Heart left ventricle (tissue), 16 donors: ENCODE data around the gene IL6ST. TPM values are rescaled to one million over a fixed set of nuclear protein-coding genes. Genes with fewer than 3 reads are reported as not detected.

ENCODE experiments used
- ATAC-seq, 4 donors: fragments of 200-7000 bp; cut with Tn5 transposase; one replicate each; pipeline ENCODE4 v1.9.1; 2020 to 2022; ENCODE audit warnings: moderate library complexity in 4 of 4, mild to moderate bottlenecking in 3 of 4, moderate number of reproducible peaks in 1 of 4
- DNase-seq, 5 donors: peaks; one replicate each; pipeline ENCODE4 v3.0.0-alpha.2; 2020
- H3K27ac ChIP-seq, 12 donors: fragments of 200-600 bp; sonication (generic) in 4 of 12; one replicate each; pipeline versions ENCODE4 v1.5.0 to v1.8.0; 2016 to 2022; ENCODE audit warnings: mild to moderate bottlenecking in 2 of 12
- H3K27me3 ChIP-seq, 9 donors: fragments of 200-600 bp; sonication (generic) in 2 of 9; one replicate each; pipeline versions ENCODE4 v1.5.1 to v1.8.0; 2016 to 2022; ENCODE audit warnings: mild to moderate bottlenecking in 3 of 9
- H3K36me3 ChIP-seq, 9 donors: fragments of 200-600 bp; sonication (generic) in 2 of 9; one replicate each; pipeline versions ENCODE4 v1.5.0 to v1.8.0; 2018 to 2022; ENCODE audit warnings: mild to moderate bottlenecking in 2 of 9
- H3K4me1 ChIP-seq, 12 donors: fragments of 200-600 bp; sonication (generic) in 4 of 12; one replicate each; pipeline versions ENCODE4 v1.5.0 to v1.8.0; 2016 to 2022; ENCODE audit warnings: mild to moderate bottlenecking in 3 of 12
- H3K4me3 ChIP-seq, 12 donors: fragments of 200-600 bp; sonication (generic) in 4 of 12; one replicate each; pipeline versions ENCODE4 v1.5.0 to v1.8.0; 2017 to 2022; ENCODE audit warnings: mild to moderate bottlenecking in 9 of 12, moderate library complexity in 4 of 12
- H3K9me3 ChIP-seq, 12 donors: fragments of 200-600 bp; sonication (generic) in 4 of 12; one replicate each; pipeline versions ENCODE4 v1.5.0 to v1.8.0; 2016 to 2022; ENCODE audit warnings: mild to moderate bottlenecking in 1 of 12
- POLR2A ChIP-seq, 2 donors: fragments of 450-650 bp; IDR thresholded peaks; one replicate each; pipeline ENCODE4 v1.6.1; 2017; ENCODE audit warnings: antibody characterized with exemption in 2 of 2, mild to moderate bottlenecking in 2 of 2, moderate library complexity in 2 of 2
- WGBS, 4 donors: extraction: QIAGEN DNeasy Blood & Tissue Kit in 2 of 4; methylation state at CpG; one replicate each; pipeline versions ENCODE4 v1.1.5 to v1.1.7; 2013 to 2018; 5-methylcytosine and 5-hydroxymethylcytosine counted together
- intact Hi-C, 10 donors: fragments of 100-400 bp; cut with DNase I; formaldehyde crosslinking; loops; one replicate each; pipeline versions ENCODE4 v1.11.1 to v1.14.2; 2022
- polyA plus RNA-seq, 2 donors: library from polyadenylated mRNA; stranded (reverse); fragments of 200-250 nt; gene quantifications; one replicate each; pipeline ENCODE4 v1.2.3, GENCODE V29; 2013
- total RNA-seq, 9 donors: library from RNA; depleted of rRNA in 2 of 9; stranded (reverse); fragments of >200 nt in 2 of 9; fragmentation: NEBNext Ultra II Directional in 3 of 9; extraction: Animal tissue kit (Norgen Biotek cat#: 25700) in 3 of 9; gene quantifications; one replicate each; pipeline versions ENCODE4 v1.1.0 to v1.2.4, GENCODE V29; 2016 to 2023
- TF ChIP-seq, protein P1 (sequence below), 12 donors: fragments of 200-600 bp; sonication (generic) in 4 of 12; IDR thresholded peaks; one replicate each; pipeline versions ENCODE4 v1.5.0 to v1.8.0; 2018 to 2022; ENCODE audit warnings: antibody characterized with exemption in 12 of 12, mild to moderate bottlenecking in 5 of 12
- donor health status: ischemic (EF 13 %, LVEDD 7.1; RV severe dilation, severe dysfunction).
- donor health status: healthy with polysubstance abuse.
- donor health status: DM: no; HTN: yes; CAD: no.
- donor health status: DM: no; HTN: no; CAD: no.
- donor health status: ischemic (EF 25% LVEDD 6.9; RV normal size, moderate dysfunction).
- donor health status: ischemic (EF 25% LVEDD 5.7; RV mildly dilated, moderate dysfunction).
- donor health status: healthy.
- donor health status: DM: yes; HTN: yes; CAD: no.
- donor health status: ischemic (EF 35%, LVEDD 5.7; RV mildly dilated, moderate dysfunction).
- donor health status: nonischemic (EF 11% LVEDD 7.7; RV severe dilation, severe dysfunction).
- donor health status: DM: yes; HTN: yes; CAD: no.
- donor health status: PGD.
- donor health status: ischemic (EF 29% LVEDD 5.4; RV normal size, mild dysfunction).
- donor health status: nonischemic (EF 23%, LVEDD 6.1; RV moderate dilation, normal function).

The IL6ST gene
- total and polyA plus RNA-seq, 11 donors, result 24.6 to 239 (median 152) TPM

DNA sequence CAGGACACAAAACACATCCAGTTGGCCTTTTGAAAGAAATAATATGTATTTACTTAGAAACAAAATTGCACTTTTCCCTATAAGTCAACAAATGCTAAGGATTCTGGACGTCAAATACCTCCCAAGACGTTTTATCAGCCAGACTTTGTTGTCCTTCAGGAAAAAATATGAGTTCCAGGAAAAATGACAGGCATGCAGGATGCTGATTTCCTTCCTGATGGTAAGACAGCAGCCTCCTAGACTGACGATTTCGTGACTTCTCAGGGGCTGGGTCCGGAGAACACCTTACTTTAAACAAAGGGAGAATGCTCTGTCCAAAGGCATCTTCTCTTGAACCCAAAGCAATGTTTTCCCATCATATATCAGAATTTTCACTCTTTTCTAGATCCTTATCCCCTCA lies 69.1 kb downstream of the IL6ST start:
- peaks cover 0 to 15% (median 0%) of the 10 kb centered on the region in 12 donors for H3K4me1 ChIP-seq
- H3K36me3 ChIP-seq, result no peaks in the 10 kb centered on the region
- TF ChIP-seq, protein P1, sequence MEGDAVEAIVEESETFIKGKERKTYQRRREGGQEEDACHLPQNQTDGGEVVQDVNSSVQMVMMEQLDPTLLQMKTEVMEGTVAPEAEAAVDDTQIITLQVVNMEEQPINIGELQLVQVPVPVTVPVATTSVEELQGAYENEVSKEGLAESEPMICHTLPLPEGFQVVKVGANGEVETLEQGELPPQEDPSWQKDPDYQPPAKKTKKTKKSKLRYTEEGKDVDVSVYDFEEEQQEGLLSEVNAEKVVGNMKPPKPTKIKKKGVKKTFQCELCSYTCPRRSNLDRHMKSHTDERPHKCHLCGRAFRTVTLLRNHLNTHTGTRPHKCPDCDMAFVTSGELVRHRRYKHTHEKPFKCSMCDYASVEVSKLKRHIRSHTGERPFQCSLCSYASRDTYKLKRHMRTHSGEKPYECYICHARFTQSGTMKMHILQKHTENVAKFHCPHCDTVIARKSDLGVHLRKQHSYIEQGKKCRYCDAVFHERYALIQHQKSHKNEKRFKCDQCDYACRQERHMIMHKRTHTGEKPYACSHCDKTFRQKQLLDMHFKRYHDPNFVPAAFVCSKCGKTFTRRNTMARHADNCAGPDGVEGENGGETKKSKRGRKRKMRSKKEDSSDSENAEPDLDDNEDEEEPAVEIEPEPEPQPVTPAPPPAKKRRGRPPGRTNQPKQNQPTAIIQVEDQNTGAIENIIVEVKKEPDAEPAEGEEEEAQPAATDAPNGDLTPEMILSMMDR (IDR thresholded peaks at IDR 0.05), result no peak
- no peak for TF ChIP-seq POLR2A (IDR thresholded peaks at IDR 0.05)
- DNase-seq (no peak), ATAC-seq (no peak)
- 58 to 68% (median 61%) methylated on average over 5 of the region's 5 CpGs for WGBS, 4 donors
- H3K27ac ChIP-seq, result no peak overlapping the region
- intact Hi-C loops, result no loop called here
- no peaks in the 10 kb centered on the region for H3K27me3 ChIP-seq
- H3K9me3 ChIP-seq, result no peaks in the 10 kb centered on the region
- H3K4me3 ChIP-seq, result no peak overlapping the region

DNA sequence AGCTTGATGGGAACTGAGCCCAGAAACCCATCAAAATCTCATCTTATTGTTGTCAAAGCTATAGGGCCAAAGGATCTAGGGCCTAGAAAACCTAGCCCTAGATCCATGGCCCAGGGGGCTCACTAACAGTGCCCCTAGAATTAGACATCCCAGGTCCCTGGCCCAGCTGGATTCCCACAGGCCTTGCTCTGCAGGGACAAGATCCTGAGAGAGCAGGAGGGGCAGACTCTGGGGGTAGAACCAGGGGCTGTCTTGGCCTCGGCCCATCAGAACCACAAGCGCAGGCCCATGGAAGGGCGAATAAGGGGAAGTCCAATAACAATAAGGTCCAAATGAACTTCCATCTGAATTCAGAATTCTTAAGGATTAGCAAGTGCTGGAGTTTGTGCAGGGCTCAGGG lies 69.6 kb downstream of the IL6ST start:
- TF ChIP-seq, protein P1 (IDR thresholded peaks at IDR 0.05), result no peak
- TF ChIP-seq POLR2A (IDR thresholded peaks at IDR 0.05), result no peak
- no peaks in the 10 kb centered on the region for H3K36me3 ChIP-seq
- WGBS, 4 donors, result 88 to 97% (median 95%) methylated on average over 3 of the region's 3 CpGs
- intact Hi-C loops, result no loop called here
- no peaks in the 10 kb centered on the region for H3K27me3 ChIP-seq
- H3K9me3 ChIP-seq, result no peaks in the 10 kb centered on the region
- no peak overlapping the region for H3K27ac ChIP-seq
- DNase-seq (no peak), ATAC-seq (no peak)
- H3K4me1 ChIP-seq, result peaks cover 0 to 15% (median 0%) of the 10 kb centered on the region in 12 donors
- no peak overlapping the region for H3K4me3 ChIP-seq

DNA sequence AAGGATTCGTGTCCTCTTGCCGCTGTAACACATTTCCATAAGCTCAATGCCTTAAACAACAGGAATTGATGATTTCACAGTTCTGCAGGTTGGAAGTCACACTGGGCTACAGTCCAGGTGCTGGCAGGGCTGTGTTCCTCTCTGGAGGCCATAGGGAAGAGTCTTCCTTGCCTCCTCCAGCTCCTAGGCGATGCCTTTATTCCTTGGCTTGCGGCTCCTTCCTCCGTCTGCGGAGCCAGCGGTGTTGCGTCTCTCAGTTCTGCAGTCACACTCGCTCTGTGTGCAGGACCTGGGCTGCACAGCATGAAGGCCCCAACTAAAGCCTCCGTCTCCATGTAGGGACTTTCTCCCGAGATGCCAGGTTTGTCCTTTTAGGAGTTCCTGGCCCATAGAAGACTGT lies 70.0 kb downstream of the IL6ST start:
- Histone ChIP-seq H3K4me3 (no peak overlapping the region), H3K36me3 (no peaks in the 10 kb centered on the region), H3K27ac (no peak overlapping the region), H3K27me3 (no peaks in the 10 kb centered on the region), H3K9me3 (no peaks in the 10 kb centered on the region), H3K4me1 (peaks cover 0 to 15% (median 0%) of the 10 kb centered on the region in 12 donors)
- no peak for TF ChIP-seq POLR2A (IDR thresholded peaks at IDR 0.05)
- TF ChIP-seq, protein P1 (IDR thresholded peaks at IDR 0.05), result no peak
- WGBS, 4 donors, result 88 to 99% (median 94%) methylated on average over 11 of the region's 11 CpGs
- intact Hi-C loops, result no loop called here
- ATAC-seq (no peak), DNase-seq (no peak)

DNA sequence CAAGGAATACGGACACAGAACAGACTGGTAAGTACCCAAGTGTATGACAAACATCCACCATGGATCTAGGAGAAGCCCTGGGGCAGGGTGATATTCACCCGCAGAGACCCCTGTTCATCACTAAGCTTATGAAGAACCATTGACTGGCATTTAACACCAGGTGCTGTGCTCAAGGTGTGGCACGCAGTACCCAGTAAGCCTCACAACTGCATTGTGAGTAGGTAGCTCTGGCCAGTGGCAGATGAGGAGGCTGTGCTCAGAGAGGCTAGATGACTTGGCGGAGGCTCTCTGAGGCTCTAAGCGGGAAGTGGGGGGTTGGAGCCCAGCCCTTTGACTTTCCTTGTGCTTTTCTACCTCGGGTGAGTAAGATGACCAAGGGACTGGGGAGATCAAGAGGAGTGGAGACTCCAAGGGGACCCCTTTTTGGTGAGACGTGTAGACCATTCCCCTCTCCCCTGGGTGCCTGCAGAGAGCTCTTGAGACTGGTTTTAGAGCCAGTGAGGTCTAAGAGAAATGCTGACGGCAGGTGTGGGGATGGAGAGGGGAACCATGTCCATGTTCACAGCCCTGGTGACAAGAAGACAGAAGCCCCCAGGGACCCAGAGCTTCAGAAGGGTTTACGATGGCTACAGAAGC lies 70.8 kb downstream of the IL6ST start:
- Histone ChIP-seq H3K36me3 (no peaks in the 10 kb centered on the region), H3K4me3 (peak overlapping the region in 8 of 12 donors; percentile 34 to 64 (median 54)), H3K9me3 (no peaks in the 10 kb centered on the region), H3K4me1 (peaks cover 0 to 21% (median 0%) of the 10 kb centered on the region in 12 donors), H3K27ac (peak overlapping the region in 5 of 12 donors; percentile 66 to 78 (median 71)), H3K27me3 (no peaks in the 10 kb centered on the region)
- TF ChIP-seq, protein P1 (IDR thresholded peaks at IDR 0.05), result no peak
- no peak for TF ChIP-seq POLR2A (IDR thresholded peaks at IDR 0.05)
- WGBS, 4 donors, result 86 to 91% (median 90%) methylated on average over 9 of the region's 9 CpGs
- ATAC-seq, result peak in 1 of 4 donors; percentile 24
- intact Hi-C loops, result no loop called here
- no peak for DNase-seq
